Hepatocyte (in vitro differentiated cells): ENCODE measurements around the gene PGM3. TPM values are rescaled to one million over a fixed set of nuclear protein-coding genes. Genes with fewer than 3 reads are reported as not detected.

ENCODE experiments used
- DNase-seq: peaks from one replicate; pipeline ENCODE4 v3.0.0-alpha.2; 2016; ENCODE audit warnings: low spot score
- H2AFZ ChIP-seq: fragments of 200-600 bp; sonication (generic); 2 replicates; pipeline ENCODE4 v1.6.0; 2016; ENCODE audit warnings: antibody characterized with exemption, mild to moderate bottlenecking
- H3K27ac ChIP-seq: fragments of 200-600 bp; sonication (generic); 2 replicates; pipeline ENCODE4 v1.5.1; 2016; ENCODE audit warnings: mild to moderate bottlenecking
- H3K27me3 ChIP-seq: fragments of 200-600 bp; sonication (generic); 2 replicates; pipeline ENCODE4 v1.6.1; 2016
- H3K36me3 ChIP-seq: fragments of 200-600 bp; sonication (generic); replicated peaks from 2 replicates; pipeline ENCODE4 v1.5.1; 2016; ENCODE audit warnings: low read depth; ENCODE audit not compliant: insufficient read depth
- H3K4me1 ChIP-seq: fragments of 200-600 bp; sonication (generic); 2 replicates; pipeline ENCODE4 v1.5.1; 2016; ENCODE audit warnings: mild to moderate bottlenecking, moderate library complexity; ENCODE audit not compliant: insufficient read depth
- H3K4me2 ChIP-seq: fragments of 200-600 bp; sonication (generic); 2 replicates; pipeline ENCODE4 v1.6.0; 2016
- H3K4me3 ChIP-seq: fragments of 200-600 bp; sonication (generic); 2 replicates; pipeline ENCODE4 v1.5.1; 2016; ENCODE audit warnings: mild to moderate bottlenecking
- H3K79me2 ChIP-seq: fragments of 200-600 bp; sonication (generic); 2 replicates; pipeline ENCODE4 v1.6.0; 2017; ENCODE audit warnings: mild to moderate bottlenecking
- H3K9me2 ChIP-seq: fragments of 200-600 bp; sonication (generic); replicated peaks from 2 replicates; pipeline ENCODE4 v1.6.0; 2017; ENCODE audit warnings: mild to moderate bottlenecking; ENCODE audit not compliant: insufficient read depth
- H3K9me3 ChIP-seq: fragments of 200-600 bp; sonication (generic); 2 replicates; pipeline ENCODE4 v1.5.1; 2016; ENCODE audit warnings: low read depth, mild to moderate bottlenecking
- H4K20me1 ChIP-seq: fragments of 200-600 bp; sonication (generic); 2 replicates; pipeline ENCODE4 v1.6.0; 2016; ENCODE audit warnings: mild to moderate bottlenecking; ENCODE audit not compliant: insufficient read depth, poor library complexity, severe bottlenecking
- CTCF ChIP-seq: fragments of 200-600 bp; sonication (generic); IDR thresholded peaks from 2 replicates; pipeline ENCODE4 v1.5.1; 2016; ENCODE audit warnings: antibody characterized with exemption, mild to moderate bottlenecking; ENCODE audit not compliant: poor library complexity
- EZH2 ChIP-seq: fragments of 200-600 bp; sonication (generic); IDR thresholded peaks from 2 replicates; pipeline ENCODE4 v1.6.1; 2016; ENCODE audit warnings: antibody characterized with exemption, mild to moderate bottlenecking, borderline replicate concordance
- EZH2phosphoT487 ChIP-seq: fragments of 200-600 bp; sonication (generic); IDR thresholded peaks from one replicate; pipeline ENCODE4 v1.6.1; 2018; ENCODE audit warnings: antibody characterized with exemption, mild to moderate bottlenecking, low read depth, moderate library complexity; ENCODE audit not compliant: unreplicated experiment, severe bottlenecking
- whole genome bisulfite sequencing: methylation state at CpG from one replicate; pipeline ENCODE4 v1.1.6; 2016; ENCODE audit warnings: low lambda C conversion rate; ENCODE audit errors: missing lambda C conversion rate; 5-methylcytosine and 5-hydroxymethylcytosine counted together
- polyA plus RNA-seq: library from polyadenylated mRNA; unstranded; fragments of >200 nt; fragmentation: Nextera tagmentation; extraction: Ambion mirVana; gene quantifications from 2 replicates; pipeline ENCODE4 v1.2.1, GENCODE V29; 2016
- total RNA-seq: library from RNA; depleted of rRNA; stranded (reverse); fragments of >200 nt; gene quantifications from 2 replicates; pipeline ENCODE4 v1.2.3, GENCODE V29; 2014

PGM3 gene
- total and polyA plus RNA-seq, 2 experiments from 2014 or later = 94.9 to 106 TPM

GRCh38 chr6:83125425-83125824, 67.6 kb downstream of the PGM3 start:
- no peak overlapping the region for H3K27ac ChIP-seq
- H4K20me1 ChIP-seq = no peaks in the 10 kb centered on the region
- no peaks in the 10 kb centered on the region for H3K36me3 ChIP-seq
- H3K4me3 ChIP-seq = no peak overlapping the region
- H3K9me3 ChIP-seq = no peaks in the 10 kb centered on the region
- H2AFZ ChIP-seq = no peak overlapping the region
- no peak overlapping the region for H3K4me2 ChIP-seq
- no peak for DNase-seq
- no peaks in the 10 kb centered on the region for H3K4me1 ChIP-seq
- no peaks in the 10 kb centered on the region for H3K27me3 ChIP-seq
- H3K9me2 ChIP-seq = no peaks in the 10 kb centered on the region
- H3K79me2 ChIP-seq = no peaks in the 10 kb centered on the region
- no peak for TF ChIP-seq EZH2phosphoT487
- no peak for TF ChIP-seq EZH2
- no peak for TF ChIP-seq CTCF

- Histone ChIP-seq H3K4me1 (no peaks in the 10 kb centered on the region), H3K9me2 (no peaks in the 10 kb centered on the region), H3K4me2 (no peak overlapping the region), H4K20me1 (no peaks in the 10 kb centered on the region), H3K36me3 (no peaks in the 10 kb centered on the region), H3K4me3 (no peak overlapping the region), H3K9me3 (no peaks in the 10 kb centered on the region), H3K27ac (no peak overlapping the region), H2AFZ (no peak overlapping the region), H3K79me2 (no peaks in the 10 kb centered on the region), H3K27me3 (no peaks in the 10 kb centered on the region)
- 100% methylated on average over 3 of the region's 3 CpGs for WGBS
- TF ChIP-seq EZH2phosphoT487 = no peak
- TF ChIP-seq EZH2 = no peak
- TF ChIP-seq CTCF = no peak
- DNase-seq = no peak
Observed at GRCh38 chr6:83124553-83124952, 68.5 kb downstream of the PGM3 start.

- Histone ChIP-seq H3K79me2 (no peaks in the 10 kb centered on the region), H3K27me3 (no peaks in the 10 kb centered on the region), H3K36me3 (no peaks in the 10 kb centered on the region), H3K9me2 (no peaks in the 10 kb centered on the region), H3K4me3 (no peak overlapping the region), H4K20me1 (no peaks in the 10 kb centered on the region), H3K4me1 (no peaks in the 10 kb centered on the region), H3K4me2 (no peak overlapping the region), H2AFZ (no peak overlapping the region), H3K9me3 (no peaks in the 10 kb centered on the region), H3K27ac (no peak overlapping the region)
- WGBS = 97% methylated on average over 2 of the region's 2 CpGs
- DNase-seq = no peak
- no peak for TF ChIP-seq EZH2phosphoT487
- no peak for TF ChIP-seq EZH2
- TF ChIP-seq CTCF = no peak
Observed at GRCh38 chr6:83119742-83120300, 73.2 kb downstream of the PGM3 start.

GRCh38 chr6:83117802-83118201, 75.3 kb downstream of the PGM3 start:
- H3K4me2 ChIP-seq = no peak overlapping the region
- no peaks in the 10 kb centered on the region for H3K79me2 ChIP-seq
- H3K36me3 ChIP-seq = no peaks in the 10 kb centered on the region
- no peak for DNase-seq
- H3K9me2 ChIP-seq = no peaks in the 10 kb centered on the region
- 85% methylated on average over 1 of the region's 1 CpG for WGBS
- no peak overlapping the region for H3K27ac ChIP-seq
- H3K9me3 ChIP-seq = no peaks in the 10 kb centered on the region
- H3K4me3 ChIP-seq = no peak overlapping the region
- H4K20me1 ChIP-seq = no peaks in the 10 kb centered on the region
- no peak for TF ChIP-seq EZH2
- no peak for TF ChIP-seq EZH2phosphoT487
- no peak for TF ChIP-seq CTCF
- H2AFZ ChIP-seq = no peak overlapping the region
- no peaks in the 10 kb centered on the region for H3K4me1 ChIP-seq
- H3K27me3 ChIP-seq = no peaks in the 10 kb centered on the region
